Measurements from ENCODE around the gene EFNA5.

The EFNA5 gene

GRCh38 chr5:107484281-107484680 is 186.5 kb downstream of the EFNA5 start:
- peak; percentile 36 for DNase-seq (ENCODE audit: low read depth)
- TF ChIP-seq, protein P1, sequence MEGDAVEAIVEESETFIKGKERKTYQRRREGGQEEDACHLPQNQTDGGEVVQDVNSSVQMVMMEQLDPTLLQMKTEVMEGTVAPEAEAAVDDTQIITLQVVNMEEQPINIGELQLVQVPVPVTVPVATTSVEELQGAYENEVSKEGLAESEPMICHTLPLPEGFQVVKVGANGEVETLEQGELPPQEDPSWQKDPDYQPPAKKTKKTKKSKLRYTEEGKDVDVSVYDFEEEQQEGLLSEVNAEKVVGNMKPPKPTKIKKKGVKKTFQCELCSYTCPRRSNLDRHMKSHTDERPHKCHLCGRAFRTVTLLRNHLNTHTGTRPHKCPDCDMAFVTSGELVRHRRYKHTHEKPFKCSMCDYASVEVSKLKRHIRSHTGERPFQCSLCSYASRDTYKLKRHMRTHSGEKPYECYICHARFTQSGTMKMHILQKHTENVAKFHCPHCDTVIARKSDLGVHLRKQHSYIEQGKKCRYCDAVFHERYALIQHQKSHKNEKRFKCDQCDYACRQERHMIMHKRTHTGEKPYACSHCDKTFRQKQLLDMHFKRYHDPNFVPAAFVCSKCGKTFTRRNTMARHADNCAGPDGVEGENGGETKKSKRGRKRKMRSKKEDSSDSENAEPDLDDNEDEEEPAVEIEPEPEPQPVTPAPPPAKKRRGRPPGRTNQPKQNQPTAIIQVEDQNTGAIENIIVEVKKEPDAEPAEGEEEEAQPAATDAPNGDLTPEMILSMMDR (conservative IDR thresholded peaks at IDR 0.05; ENCODE audit: low read length) = no peak

DNA sequence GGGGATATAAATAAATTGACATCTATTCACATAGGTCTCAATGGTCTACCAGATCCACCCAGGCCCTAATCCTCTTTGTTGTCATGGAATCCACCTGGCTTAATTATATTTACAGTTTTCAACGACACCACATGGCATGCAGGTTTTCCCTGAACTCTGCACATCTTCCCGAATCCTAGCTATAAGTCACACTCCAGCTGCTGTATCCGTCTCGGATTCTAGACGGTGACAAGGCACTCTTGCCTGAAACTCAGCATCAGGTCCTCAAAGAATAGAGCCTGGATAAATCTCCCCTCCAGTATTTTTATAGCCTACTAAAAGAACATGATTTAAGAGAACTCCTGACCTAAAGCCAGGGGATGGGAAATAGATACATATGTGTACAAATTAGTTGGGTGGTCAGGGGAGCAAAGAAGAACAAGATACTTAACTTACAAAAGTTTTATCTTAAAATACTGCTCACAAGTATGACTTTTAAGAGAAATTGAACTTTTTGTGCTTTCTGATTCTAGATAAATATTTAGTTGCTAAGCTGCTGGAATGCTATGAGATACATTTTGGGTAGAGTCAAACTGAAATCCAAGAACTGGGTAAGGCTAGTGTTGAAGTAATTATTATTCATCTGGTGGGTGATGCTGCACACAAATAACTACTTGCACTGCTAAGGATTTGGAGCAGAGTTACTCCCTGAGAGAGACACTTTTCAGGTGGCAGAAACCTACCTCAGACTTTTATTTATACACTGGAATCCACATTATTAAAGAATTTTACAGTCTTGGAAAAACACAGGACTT is 187.3 kb downstream of the EFNA5 start:
- TF ChIP-seq, protein P1 (conservative IDR thresholded peaks at IDR 0.05; ENCODE audit: low read length) = no peak
- no peak for DNase-seq (ENCODE audit: low read depth)
- H3K4me3 ChIP-seq (ENCODE audit: low read length) = no peak overlapping the region

More at GRCh38 chr5:107484281-107484680, 186.5 kb downstream of the EFNA5 start:
- H3K4me3 ChIP-seq (ENCODE audit: low read length) = no peak overlapping the region

GRCh38 chr5:107478068-107478641 is 192.6 kb downstream of the EFNA5 start:
- H3K4me3 ChIP-seq (ENCODE audit: low read length) = no peak overlapping the region
- DNase-seq (ENCODE audit: low read depth) = no peak
- TF ChIP-seq, protein P1 (conservative IDR thresholded peaks at IDR 0.05; ENCODE audit: low read length) = no peak

DNA sequence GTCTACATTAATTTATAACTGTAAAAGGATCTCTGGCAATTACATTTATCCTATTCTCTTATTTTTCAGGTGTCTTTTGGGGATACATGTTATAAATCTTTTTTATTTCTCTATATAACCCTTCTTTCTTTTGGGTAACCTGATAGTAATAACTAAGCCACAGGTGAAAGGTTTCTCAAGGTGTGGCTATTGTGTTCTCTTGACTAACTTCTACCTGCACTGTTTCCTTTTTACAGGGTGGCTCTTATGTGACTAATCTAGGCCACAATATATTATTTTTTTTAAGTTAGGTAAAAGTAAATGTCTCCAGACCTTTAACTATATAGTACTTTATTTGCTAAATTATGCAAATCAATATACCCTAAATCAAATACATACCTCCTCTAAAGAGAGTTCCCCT is 193.2 kb downstream of the EFNA5 start:
- H3K4me3 ChIP-seq (ENCODE audit: low read length) = no peak overlapping the region
- no peak for DNase-seq (ENCODE audit: low read depth)
- TF ChIP-seq, protein P1 (conservative IDR thresholded peaks at IDR 0.05; ENCODE audit: low read length) = no peak

DNA sequence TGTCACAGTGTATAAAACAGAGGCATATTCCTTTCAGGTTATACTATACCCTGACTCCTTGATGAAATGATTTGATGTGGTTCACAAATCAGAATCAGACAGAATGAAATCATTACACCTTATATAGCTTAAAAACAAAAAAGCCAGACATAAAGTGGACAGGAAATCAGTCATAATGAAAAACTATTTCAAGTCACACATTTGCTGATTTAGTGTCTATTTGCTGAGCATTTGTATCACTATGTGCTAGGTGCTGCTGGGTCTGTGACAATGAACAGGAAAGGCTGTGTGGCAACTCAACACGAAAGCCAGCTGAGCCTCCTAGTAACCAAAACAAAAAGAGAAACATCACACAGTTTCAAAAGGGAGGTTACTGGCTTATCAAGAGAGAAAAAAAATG is 194.0 kb downstream of the EFNA5 start:
- TF ChIP-seq, protein P1 (conservative IDR thresholded peaks at IDR 0.05; ENCODE audit: low read length) = no peak
- DNase-seq (ENCODE audit: low read depth) = no peak
- no peak overlapping the region for H3K4me3 ChIP-seq (ENCODE audit: low read length)

DNA sequence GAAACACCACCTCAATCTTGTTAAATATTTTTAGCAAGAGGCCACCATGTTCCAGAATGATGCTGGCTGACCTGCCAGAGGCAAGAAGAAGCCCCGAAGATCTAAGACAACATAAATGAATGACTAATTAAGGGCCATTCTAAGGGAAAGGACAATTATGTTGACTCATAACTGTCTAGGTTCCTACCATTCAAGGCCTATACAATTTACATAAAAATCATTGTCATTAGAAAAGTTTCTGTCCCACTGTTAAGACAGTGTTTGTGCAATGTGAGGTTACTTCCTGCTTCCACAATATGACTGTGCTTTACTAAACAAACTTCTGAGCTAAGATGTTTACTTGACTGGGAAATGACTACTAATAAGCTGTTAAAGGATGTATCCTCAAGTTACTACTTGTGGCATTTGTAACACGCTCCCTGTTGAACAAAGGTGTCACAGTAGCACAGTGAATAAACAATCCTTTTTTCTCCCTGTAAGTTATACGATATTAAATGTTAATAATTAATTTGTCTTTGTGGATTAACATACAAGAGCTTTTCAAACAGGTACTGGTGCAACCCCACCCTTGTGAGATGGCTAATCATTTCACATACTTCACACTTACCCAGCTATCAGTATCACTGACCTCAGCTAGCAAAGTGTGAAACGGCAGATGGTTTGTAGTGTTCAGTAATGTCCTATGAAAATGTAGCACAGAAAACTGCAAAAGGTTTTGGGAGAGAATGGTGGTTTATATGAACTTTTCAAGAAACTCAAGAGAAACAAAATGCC is 195.8 kb downstream of the EFNA5 start:
- TF ChIP-seq, protein P1 (conservative IDR thresholded peaks at IDR 0.05; ENCODE audit: low read length) = no peak
- no peak overlapping the region for H3K4me3 ChIP-seq (ENCODE audit: low read length)
- no peak for DNase-seq (ENCODE audit: low read depth)

Data from AG10803 (cell line).